Lung (tissue), 12 donors: ENCODE data around the gene KDM4F. TPM values are rescaled to one million over a fixed set of nuclear protein-coding genes. Genes with fewer than 3 reads are reported as not detected.

ENCODE experiments used
- ATAC-seq: fragments of 200-7000 bp; cut with Tn5 transposase; one replicate; pipeline ENCODE4 v1.9.1; 2020; ENCODE audit warnings: moderate number of reproducible peaks; ENCODE audit not compliant: insufficient read depth, low FRiP score
- DNase-seq, 3 donors: peaks; one replicate each; pipeline ENCODE4 v3.0.0-alpha.2; 2013 to 2017
- H3K27ac ChIP-seq, 2 donors: one replicate each; pipeline ENCODE4 v1.5.1; 2013; ENCODE audit warnings: mild to moderate bottlenecking in 2 of 2, moderate library complexity in 2 of 2, control low read depth in 1 of 2, inconsistent platforms in 1 of 2, low read depth in 1 of 2, low read length in 1 of 2
- H3K27me3 ChIP-seq, 3 donors: one replicate each; pipeline ENCODE4 v1.5.1; 2013; ENCODE audit warnings: low read length in 2 of 3; ENCODE audit not compliant: control insufficient read depth in 3 of 3, insufficient read depth in 3 of 3
- H3K36me3 ChIP-seq, 4 donors: one replicate each; pipeline ENCODE4 v1.5.1; 2013; ENCODE audit warnings: low read length in 4 of 4, mild to moderate bottlenecking in 1 of 4, moderate library complexity in 1 of 4; ENCODE audit not compliant: control insufficient read depth in 4 of 4, insufficient read depth in 4 of 4
- H3K4me1 ChIP-seq, 5 donors: one replicate each; pipeline ENCODE4 v1.5.1; 2013; ENCODE audit warnings: low read length in 5 of 5, mild to moderate bottlenecking in 2 of 5, moderate library complexity in 1 of 5; ENCODE audit not compliant: control insufficient read depth in 5 of 5, insufficient read depth in 5 of 5
- H3K4me3 ChIP-seq: one replicate; pipeline ENCODE4 v1.5.1; 2013; ENCODE audit warnings: mild to moderate bottlenecking, control low read depth, moderate library complexity
- H3K9ac ChIP-seq, 2 donors: one replicate each; pipeline ENCODE4 v1.5.1; 2013; ENCODE audit warnings: low read length in 2 of 2, control low read depth in 1 of 2; ENCODE audit not compliant: insufficient read depth in 1 of 2
- H3K9me3 ChIP-seq, 4 donors: one replicate each; pipeline ENCODE4 v1.5.1; 2013; ENCODE audit warnings: low read length in 3 of 4, mild to moderate bottlenecking in 1 of 4, moderate library complexity in 1 of 4; ENCODE audit not compliant: control insufficient read depth in 4 of 4, insufficient read depth in 3 of 4
- WGBS, 2 donors: extraction: QIAGEN DNeasy Blood & Tissue Kit; methylation state at CpG; one replicate each; pipeline ENCODE4 v1.1.7; 2013; 5-methylcytosine and 5-hydroxymethylcytosine counted together
- polyA plus RNA-seq, 2 donors: library from polyadenylated mRNA; stranded (reverse); fragments of 200-250 nt; gene quantifications; one replicate each; pipeline ENCODE4 v1.2.1, GENCODE V29; 2013
- total RNA-seq, 2 donors: library from RNA; depleted of rRNA in 1 of 2; stranded (reverse); fragments of >200 nt in 1 of 2; gene quantifications; one replicate each; pipeline ENCODE4 v1.2.1, GENCODE V29; 2014 to 2021
- TF ChIP-seq, protein P1 (sequence below): IDR thresholded peaks from 2 replicates; pipeline ENCODE4 v1.5.1; 2012; ENCODE audit warnings: mild to moderate bottlenecking; ENCODE audit errors: control extremely low read depth, extremely low read depth
- donor health status: control.
- donor health status: control.
- donor health status: Bipolar disorder and iron deficiency.
- donor health status: healthy.
- donor health status: DM: yes; HTN: yes; CAD: no.

Gene KDM4F
- total and polyA plus RNA-seq, 4 donors, result not detected

DNA sequence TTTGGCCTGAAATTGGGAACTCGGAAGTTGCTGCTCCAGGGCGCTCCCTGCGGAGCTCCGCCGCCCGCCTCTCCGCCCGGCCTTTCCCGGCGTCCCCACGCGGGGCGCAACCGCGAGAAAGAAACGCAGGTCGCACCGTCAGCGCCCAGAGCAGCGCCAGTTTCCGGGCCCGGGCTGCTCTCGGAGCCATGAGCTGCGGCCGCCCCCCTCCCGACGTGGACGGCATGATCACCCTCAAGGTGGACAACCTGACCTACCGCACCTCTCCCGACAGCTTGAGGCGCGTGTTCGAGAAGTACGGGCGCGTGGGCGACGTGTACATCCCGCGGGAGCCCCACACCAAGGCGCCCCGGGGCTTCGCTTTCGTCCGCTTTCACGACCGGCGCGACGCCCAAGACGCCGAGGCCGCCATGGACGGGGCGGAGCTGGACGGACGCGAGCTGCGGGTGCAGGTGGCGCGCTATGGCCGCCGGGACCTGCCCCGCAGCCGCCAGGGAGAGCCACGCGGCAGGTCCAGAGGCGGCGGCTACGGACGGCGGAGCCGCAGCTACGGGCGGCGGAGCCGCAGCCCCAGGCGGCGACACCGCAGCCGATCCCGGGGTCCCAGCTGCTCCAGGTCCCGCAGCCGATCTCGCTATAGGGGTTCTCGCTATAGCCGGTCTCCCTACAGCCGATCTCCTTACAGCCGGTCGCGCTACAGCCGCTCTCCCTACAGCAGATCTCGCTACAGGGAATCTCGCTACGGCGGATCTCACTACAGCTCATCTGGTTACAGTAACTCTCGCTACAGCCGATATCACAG is 18.0 kb downstream of the KDM4F start:
- no peaks in the 10 kb centered on the region for H3K27me3 ChIP-seq
- DNase-seq (peak; percentile 85 to 89 (median 88)), ATAC-seq (peak; percentile 79)
- peaks cover 0 to 22% (median 0%) of the 10 kb centered on the region in 5 donors for H3K4me1 ChIP-seq
- H3K9ac ChIP-seq, result peak overlapping the region; percentile 67 to 96
- H3K36me3 ChIP-seq, result no peaks in the 10 kb centered on the region
- TF ChIP-seq, protein P1, sequence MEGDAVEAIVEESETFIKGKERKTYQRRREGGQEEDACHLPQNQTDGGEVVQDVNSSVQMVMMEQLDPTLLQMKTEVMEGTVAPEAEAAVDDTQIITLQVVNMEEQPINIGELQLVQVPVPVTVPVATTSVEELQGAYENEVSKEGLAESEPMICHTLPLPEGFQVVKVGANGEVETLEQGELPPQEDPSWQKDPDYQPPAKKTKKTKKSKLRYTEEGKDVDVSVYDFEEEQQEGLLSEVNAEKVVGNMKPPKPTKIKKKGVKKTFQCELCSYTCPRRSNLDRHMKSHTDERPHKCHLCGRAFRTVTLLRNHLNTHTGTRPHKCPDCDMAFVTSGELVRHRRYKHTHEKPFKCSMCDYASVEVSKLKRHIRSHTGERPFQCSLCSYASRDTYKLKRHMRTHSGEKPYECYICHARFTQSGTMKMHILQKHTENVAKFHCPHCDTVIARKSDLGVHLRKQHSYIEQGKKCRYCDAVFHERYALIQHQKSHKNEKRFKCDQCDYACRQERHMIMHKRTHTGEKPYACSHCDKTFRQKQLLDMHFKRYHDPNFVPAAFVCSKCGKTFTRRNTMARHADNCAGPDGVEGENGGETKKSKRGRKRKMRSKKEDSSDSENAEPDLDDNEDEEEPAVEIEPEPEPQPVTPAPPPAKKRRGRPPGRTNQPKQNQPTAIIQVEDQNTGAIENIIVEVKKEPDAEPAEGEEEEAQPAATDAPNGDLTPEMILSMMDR, result peak; percentile 45
- 0% methylated on average over 79 to 98 of the region's 98 CpGs for WGBS, 2 donors
- H3K9me3 ChIP-seq, result no peaks in the 10 kb centered on the region
- H3K27ac ChIP-seq, result peak overlapping the region; percentile 96 to 100
- H3K4me3 ChIP-seq, result peak overlapping the region; percentile 92

DNA sequence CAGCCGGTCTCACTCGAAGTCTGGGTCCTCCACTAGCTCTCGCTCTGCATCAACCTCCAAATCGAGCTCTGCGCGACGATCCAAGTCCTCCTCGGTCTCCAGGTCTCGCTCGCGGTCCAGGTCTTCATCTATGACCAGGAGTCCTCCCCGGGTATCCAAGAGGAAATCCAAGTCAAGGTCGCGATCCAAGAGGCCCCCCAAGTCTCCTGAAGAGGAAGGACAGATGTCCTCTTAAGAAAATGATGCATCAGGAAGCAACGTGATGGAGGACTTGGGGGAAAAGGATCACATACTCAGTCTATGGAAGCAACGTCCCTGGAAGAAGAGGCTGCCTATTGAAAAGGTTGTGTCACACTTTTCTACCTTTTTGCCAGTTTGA is 18.6 kb downstream of the KDM4F start:
- WGBS, 2 donors, result 1% methylated on average over 16 of the region's 16 CpGs
- DNase-seq, result no peak
- Histone ChIP-seq H3K4me3 (peak overlapping the region; percentile 92), H3K4me1 (peaks cover 0 to 19% (median 0%) of the 10 kb centered on the region in 5 donors), H3K27ac (peak overlapping the region; percentile 96 to 100), H3K36me3 (no peaks in the 10 kb centered on the region), H3K27me3 (no peaks in the 10 kb centered on the region), H3K9me3 (no peaks in the 10 kb centered on the region), H3K9ac (peak overlapping the region; percentile 66 to 96)
- ATAC-seq, result no peak
- TF ChIP-seq, protein P1, result no peak

DNA sequence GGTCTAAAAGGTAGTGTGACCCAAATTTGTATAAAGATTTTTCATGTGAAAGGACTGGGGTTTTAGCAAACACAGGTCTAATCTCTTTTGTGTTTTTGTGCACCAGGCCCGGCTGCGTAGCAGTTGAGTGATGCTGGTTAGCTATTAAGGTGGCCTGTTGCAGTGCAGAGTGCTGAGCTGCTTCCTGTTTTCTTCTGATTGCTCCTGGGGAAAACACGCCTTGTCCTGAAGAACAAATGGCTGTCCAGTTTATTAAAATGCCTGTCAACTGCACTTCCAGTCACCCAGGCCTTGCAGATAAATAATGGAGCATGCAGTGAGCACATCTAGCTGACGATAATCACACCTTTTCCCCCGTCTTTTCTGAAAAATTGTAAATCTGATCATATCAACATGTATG is 19.3 kb downstream of the KDM4F start:
- WGBS, 2 donors, result 2 to 5% methylated on average over 5 of the region's 5 CpGs
- peak; percentile 67 to 89 (median 79) for DNase-seq
- TF ChIP-seq, protein P1, result no peak
- H3K36me3 ChIP-seq, result no peaks in the 10 kb centered on the region
- peak overlapping the region in 1 of 2 donors; percentile 96 for H3K9ac ChIP-seq
- H3K4me1 ChIP-seq, result peaks cover 0 to 19% (median 0%) of the 10 kb centered on the region in 5 donors
- H3K9me3 ChIP-seq, result no peaks in the 10 kb centered on the region
- peak; percentile 82 for ATAC-seq
- peak overlapping the region; percentile 92 for H3K4me3 ChIP-seq
- peak overlapping the region; percentile 96 to 100 for H3K27ac ChIP-seq
- H3K27me3 ChIP-seq, result no peaks in the 10 kb centered on the region
